NCI-H1092 (cell line): ENCODE data around the gene C5orf63.
"Not testable (repeated sequence)": the region's sequence is repeated elsewhere in the genome, so short reads cannot be mapped to it uniquely, and the experiment has no call there.

Source experiments
- DNase-seq: peaks from one replicate; lab custom pipeline; 2025; lab: John Stamatoyannopoulos, UW

C5orf63 gene

DNA sequence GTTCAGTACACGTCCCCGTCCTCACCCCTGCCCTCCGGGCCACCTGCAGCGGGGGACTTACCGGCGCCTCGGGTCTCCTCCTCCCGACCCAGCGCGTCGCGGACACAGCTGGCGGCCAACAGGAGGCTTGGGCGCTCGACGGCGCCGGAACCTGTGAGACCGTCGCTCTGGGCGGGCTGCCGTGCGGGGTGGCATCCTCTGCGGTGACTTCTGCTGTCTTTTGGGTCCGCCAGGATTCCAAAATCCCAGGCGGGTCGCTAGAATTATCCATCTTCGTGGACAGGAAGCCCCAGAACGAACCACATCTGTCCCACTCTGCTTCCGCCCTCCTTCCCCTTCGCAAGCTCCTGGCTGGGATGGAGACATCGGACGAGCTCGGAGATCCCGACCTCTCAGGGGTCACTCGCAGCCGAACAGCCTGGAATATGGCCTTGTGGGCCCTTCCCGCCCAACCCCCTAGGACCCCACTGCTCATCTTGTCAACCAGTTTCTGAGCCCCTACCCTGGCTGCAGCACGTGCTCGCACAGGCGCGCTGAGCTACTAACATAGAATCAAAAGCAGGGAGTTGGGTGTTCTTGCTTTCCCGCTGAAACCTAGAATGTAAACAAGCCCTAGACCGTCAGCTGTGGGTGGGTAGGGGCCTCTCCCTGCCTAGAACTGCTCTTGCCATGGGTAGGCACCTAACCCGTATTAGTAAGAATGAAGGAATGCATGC, 42.0 kb downstream of the C5orf63 start:
- DNase-seq = no peak

DNA sequence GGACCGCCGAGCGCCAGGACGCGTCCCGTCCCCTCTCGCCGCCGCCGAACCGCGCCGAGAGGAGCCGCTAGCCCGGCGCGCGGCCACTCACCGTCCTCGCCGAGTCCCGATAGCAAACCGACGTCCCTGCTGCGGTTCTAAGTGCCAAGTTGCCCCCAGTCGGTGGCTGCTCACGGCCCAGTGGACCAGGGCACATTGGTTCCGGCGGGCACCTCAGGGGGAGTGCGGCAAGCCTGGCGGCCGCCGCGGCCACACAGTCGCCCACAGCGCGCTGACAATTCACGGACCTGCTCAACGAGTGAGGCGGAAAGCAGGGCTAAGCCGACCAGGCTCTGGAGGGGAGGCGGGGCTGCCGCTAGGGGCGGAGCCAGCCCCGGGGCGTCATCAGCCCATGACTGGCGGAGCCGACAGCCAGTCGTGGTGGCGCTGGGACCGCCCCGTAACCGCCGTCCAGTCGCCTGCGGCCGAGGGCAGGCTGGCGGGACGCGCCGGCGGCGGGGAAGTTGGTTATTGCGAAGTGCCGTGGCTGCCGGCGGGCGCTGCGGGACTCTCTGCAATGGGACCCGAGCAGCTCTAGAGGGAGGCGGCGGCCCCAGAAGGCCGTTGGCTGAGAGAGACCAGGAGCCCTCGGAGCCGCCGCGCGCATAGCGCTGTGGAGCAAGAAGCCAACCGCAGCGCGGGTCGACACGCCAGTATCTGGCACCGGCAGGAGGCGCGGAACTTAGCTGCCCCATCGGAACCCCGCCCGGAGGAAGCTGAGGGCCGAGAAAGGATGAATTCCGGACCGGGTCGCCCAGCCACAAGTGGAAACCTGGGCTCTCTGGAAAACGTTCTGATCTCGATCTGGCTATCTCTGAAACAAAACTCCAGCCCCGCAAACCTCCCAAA, 42.8 kb downstream of the C5orf63 start, which contains the start of gene MARCHF3:
Gene MARCHF3 (minus strand): TSS at position 300 of the 888 bp plus-strand sequence. CDS start 112,387 bp downstream, outside the sequence.
- DNase-seq = peak; percentile 84

GRCh38 chr5:127029581-127030258, 43.6 kb downstream of the C5orf63 start:
- DNase-seq = peak; percentile 36

- peak; percentile 13 for DNase-seq
Observed at GRCh38 chr5:127028822-127029457, 44.4 kb downstream of the C5orf63 start.

DNA sequence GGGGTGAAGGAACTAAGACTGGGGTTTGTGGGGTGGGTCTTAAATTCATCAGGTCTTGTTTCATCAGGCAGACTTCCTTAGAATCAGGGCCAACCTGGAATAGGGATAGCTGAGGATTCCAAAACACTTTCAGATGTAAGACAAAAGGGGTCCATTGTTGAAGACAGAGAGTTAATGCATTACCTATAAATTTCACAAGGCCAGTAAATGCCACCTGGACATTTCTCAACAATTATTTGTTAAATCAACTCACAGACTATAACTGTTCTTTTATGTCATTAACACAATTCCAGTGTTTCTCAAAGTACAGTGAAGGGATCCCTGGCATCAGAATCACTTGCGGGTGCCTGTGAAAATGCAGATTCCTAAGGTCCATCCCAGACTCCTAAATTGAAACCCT, 45.8 kb downstream of the C5orf63 start:
- no peak for DNase-seq

DNA sequence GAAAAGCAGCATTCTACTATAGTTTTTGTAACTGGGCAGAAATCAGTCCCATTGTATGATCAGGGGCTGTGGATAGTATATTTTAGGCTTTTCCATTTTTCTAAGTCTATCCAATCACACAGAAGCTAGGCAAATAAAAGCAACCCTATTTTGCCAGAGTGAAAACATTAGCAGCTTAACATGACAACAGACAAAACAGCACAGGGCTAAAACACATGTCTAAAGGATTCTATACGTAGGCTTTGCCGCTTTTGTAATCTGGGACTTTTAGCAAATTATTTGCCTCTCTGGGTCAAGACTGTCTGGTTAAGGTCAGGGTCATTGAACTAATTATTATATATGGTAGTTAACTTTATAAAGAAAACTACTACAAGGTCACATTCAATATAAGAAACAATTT, 47.1 kb downstream of the C5orf63 start:
- DNase-seq = no peak

DNA sequence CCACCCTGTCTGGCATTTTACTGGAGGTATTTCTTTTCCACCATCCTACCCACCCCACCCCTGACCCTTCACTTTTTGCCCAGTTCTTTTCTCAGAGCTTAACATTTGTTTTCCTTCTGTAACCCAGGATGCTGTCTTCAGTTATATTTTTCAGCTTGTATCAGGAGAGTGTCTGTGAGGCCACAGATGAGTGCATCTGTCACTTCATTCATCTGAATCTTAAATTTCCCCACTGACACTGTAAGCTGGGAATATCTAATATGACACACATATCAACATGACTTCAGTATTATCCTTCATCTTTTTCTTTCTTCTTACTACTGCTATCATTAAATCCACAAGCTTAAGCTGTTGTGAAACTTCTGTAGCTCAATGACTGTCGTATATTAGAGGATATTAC, 47.8 kb downstream of the C5orf63 start:
- no peak for DNase-seq

- no peak for DNase-seq
Observed at GRCh38 chr5:127024821-127025220, 48.5 kb downstream of the C5orf63 start.

DNA sequence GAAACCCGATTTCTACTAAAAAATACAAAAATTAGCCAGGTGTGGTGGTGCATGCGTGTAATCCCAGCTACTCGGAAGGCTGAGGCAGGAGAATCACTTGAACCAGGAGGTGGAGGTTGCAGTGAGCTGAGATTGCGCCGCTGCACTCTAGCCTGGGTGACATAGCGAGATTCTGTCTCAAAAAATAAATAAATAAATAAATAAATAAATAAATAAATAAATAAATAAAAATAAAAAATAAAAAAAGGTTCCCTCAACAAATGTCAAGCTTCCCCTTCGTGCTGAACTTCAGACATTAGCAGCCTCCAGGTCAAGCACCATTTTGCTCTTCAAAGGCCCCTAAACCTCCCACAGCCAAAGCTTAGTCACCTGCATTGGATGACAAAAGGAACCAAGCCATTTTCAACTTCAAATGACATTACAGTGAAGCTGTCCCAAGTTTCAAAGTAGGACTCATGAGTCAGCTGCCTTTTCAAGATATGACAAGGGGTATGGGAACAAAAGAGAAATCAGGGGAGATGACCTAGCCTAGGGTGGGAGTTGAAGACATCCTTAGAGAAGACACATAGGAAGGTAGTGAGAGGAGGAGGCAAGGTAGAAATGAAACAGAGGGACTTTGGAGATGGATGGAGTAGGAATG, 49.6 kb downstream of the C5orf63 start:
- not testable (repeated sequence) for DNase-seq

DNA sequence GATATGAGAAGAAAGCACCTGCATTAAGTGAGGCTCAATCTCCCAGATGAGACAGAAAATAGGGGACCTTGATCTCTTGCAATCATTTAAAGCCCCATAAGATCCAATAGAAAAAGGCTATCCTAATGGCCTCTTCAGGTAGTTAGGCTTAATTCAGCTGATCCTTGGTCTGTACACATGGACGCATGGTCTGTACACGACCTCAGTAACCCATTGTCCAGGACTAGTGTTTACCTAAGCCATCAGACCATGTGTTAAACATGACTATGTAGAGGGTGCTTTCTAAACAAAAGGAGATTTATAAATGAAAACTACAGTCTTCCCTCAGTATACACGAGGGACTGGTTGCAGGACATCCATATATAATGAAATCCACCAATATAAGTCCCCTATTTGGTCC, 50.5 kb downstream of the C5orf63 start:
- no peak for DNase-seq

- DNase-seq = no peak
Observed at GRCh38 chr5:127019928-127020327, 53.4 kb downstream of the C5orf63 start.

DNA sequence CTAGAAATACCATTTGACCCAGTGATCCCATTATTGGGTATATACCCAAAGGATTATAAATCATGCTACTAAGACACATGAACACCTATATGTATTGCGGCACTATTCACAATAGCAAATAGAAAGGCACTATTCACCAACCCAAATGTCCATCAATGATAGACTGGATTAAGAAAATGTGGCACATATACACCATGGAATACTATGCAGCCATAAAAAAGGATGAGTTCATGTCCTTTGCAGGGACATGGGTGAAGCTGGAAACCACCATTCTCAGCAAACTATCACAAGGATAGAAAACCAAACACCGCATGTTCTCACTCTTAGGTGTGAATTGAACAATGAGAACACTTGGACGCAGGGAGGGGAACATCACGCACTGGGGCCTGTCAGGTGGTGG, 56.6 kb downstream of the C5orf63 start:
- not testable (repeated sequence) for DNase-seq

- DNase-seq = no peak
Observed at GRCh38 chr5:127015716-127016115, 57.6 kb downstream of the C5orf63 start.

DNA sequence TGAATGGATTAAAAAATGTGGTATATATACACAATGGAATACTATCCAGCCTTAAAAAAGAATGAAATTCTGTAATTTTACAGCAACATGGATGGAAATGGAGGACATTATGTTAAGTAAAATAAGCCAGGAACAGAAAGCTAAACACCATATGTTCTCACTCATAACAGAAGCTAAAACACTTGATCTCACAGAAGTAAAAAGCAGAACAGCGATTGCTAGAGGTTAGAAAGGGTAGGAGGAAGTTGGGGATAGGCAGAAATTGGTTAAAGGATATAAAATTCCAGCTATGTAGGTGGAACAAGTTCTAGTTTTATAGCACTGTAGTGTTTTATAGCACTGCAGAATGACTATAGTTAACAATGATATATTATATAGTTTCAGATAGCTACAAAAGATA, 58.7 kb downstream of the C5orf63 start:
- no peak for DNase-seq

GRCh38 chr5:127013407-127013806, 59.9 kb downstream of the C5orf63 start:
- DNase-seq = no peak

DNA sequence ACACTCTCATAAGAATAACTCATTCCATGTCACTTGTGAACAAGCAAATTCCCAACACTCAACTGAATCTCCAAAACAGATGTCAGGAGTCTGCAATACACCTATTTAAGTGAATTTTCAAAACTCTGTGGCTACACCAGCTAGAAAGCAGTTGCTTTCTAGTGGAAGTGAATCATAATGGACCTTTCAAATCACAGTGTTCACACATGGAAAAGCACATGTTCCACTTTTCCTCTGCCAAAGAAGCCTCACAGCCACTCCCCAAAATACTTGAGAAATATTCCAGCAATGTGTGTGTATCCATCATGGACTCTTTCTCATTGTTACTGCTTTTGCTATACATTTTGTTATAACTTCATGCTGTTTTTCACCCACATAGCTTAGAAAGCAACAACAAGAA, 60.4 kb downstream of the C5orf63 start:
- no peak for DNase-seq

DNA sequence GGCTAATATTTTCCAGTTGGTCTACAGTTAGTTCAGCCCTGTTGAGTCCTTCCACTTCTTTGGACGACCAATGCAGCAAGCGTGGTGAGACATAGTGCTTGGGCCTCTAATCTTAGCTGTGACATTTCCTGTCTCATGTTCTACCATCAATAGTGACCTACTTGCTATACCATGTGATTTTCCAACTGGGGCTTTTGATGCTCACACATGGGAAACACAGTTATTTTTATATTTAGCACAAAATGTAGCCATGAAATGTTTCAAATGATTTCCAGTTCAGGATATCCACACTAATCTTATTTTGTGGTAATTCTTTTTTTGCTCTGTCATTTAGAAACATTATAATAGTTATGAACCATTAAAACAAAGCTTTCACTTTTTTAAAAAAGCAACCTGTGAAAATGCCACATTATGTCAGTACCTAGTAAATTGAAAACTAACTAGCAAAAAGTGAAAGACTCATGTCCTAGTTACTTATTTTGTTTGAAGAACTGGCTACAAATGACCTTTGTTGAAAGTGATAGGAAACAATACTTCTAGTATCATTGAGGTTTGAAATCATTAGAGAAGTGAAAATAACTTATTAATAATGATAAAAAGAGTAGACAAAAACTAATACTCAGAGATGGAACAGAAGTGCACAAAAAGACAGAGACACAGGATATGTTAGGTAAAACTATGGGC, 61.2 kb downstream of the C5orf63 start:
- DNase-seq = no peak

GRCh38 chr5:127011153-127011552, 62.1 kb downstream of the C5orf63 start:
- DNase-seq = no peak

DNA sequence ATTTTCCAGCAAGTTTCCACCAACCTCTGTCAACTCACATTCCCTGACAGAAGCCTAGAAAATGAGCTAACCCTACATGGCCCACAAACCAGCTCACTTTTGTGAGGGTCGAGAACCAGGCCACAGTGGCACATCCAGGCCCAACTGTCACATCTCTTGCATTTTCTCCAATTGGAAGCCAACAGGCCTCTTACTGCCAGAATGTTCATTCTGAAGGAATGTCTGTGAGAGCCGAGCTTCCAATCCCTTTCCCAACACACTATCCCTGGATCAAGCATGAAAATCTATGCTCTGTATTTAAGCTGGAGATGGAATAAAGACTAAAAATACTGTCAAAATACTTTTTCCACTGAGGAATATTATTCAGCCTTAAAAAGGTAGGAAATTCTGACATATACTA, 62.9 kb downstream of the C5orf63 start:
- no peak for DNase-seq

GRCh38 chr5:127009784-127010183, 63.5 kb downstream of the C5orf63 start:
- DNase-seq = no peak
